ENCODE measurements around the gene SEMA3E.

The SEMA3E gene

GRCh38 chr7:83492802-83493201 lies 156.1 kb downstream of the SEMA3E start:
- DNase-seq (ENCODE audit: extremely low spot score), result no peak
- CTCF ChIA-PET, result interaction anchor here (0.7 kb wide), 1 partner anchor 8 kb away, joined by 3 read pairs; no protein-coding TSS in a partner anchor
- POLR2A ChIA-PET, result no interaction called here
- no peak for TF ChIP-seq CTCF (IDR thresholded peaks at IDR 0.05; ENCODE audit: control extremely low read depth, extremely low read depth, low read depth, missing control alignments)

DNA sequence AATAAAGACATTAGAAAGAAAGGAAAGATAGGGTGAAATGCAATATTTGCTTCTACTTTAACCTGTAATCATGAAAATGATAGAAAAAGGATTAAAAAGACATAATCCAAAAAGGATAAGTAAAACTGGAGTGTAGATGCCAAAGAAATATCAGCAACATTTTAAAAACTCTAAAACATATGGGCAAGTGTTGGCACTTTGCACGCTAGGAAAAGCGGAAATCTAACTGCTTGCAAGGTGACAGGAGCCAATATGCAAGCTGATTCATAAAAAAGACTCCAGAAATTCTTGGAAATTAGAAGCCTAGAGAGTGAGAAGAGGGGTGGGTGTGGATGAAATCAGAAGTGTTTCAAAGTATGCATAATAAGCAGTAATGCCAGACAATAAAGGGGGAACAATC lies 161.1 kb downstream of the SEMA3E start:
- CTCF ChIA-PET, result interaction anchor here (1.0 kb wide), 1 partner anchor 51 kb away, joined by 3 read pairs; no protein-coding TSS in a partner anchor
- POLR2A ChIA-PET, result no interaction called here
- no peak for DNase-seq (ENCODE audit: extremely low spot score)
- no peak for TF ChIP-seq CTCF (IDR thresholded peaks at IDR 0.05; ENCODE audit: control extremely low read depth, extremely low read depth, low read depth, missing control alignments)

DNA sequence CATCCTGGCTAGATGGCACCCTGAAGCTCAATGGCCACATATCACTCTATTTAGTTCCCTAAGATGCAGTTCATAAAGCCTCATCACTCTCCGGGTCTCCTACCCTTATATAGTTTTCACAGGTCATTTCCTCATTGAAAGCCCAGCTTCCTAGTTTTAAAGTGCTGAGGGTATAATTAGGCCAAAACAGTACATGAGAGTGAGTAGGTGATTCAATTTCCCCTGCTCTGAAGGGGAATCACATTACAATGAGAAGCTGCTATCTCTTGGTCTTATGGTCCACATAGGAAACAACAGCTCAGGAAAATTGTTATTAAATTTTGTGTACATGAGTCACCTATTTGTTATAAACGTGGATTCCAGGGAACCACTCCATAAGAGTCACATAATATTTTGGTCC lies 162.0 kb downstream of the SEMA3E start:
- TF ChIP-seq CTCF (IDR thresholded peaks at IDR 0.05; ENCODE audit: control extremely low read depth, extremely low read depth, low read depth, missing control alignments), result no peak

DNA sequence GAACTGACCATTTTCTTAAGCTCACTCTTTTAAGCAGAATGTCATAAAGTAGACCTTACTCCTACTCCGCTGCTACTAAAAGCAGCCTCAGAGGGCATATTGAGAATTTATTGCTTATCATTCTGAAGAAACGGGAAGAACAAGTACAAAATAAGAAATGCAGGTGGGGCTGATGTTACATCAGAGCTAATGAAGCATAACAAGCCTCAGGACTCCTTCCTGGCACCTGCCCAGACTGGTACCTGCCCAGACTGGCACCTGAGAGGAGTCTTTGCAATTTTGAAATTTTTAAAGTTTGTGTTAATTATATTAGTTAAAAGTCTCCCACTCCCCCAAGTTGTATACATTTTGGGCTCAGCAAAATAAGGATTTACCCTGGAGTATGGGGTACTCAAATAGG lies 162.4 kb downstream of the SEMA3E start:
- POLR2A ChIA-PET, result no interaction called here
- no peak for DNase-seq (ENCODE audit: extremely low spot score)
- TF ChIP-seq CTCF (IDR thresholded peaks at IDR 0.05; ENCODE audit: control extremely low read depth, extremely low read depth, low read depth, missing control alignments), result no peak
- CTCF ChIA-PET, result interaction anchor here (1.2 to 1.4 kb wide), 2 partner anchors 15 to 36 kb away, joined by 4 to 5 read pairs; no protein-coding TSS in a partner anchor

More for the DNA sequence above, 162.0 kb downstream of the SEMA3E start:
- CTCF ChIA-PET, result interaction anchor here (1.0 to 1.4 kb wide), 3 partner anchors 15 to 52 kb away, joined by 3 to 5 read pairs (median 4); no protein-coding TSS in a partner anchor
- POLR2A ChIA-PET, result no interaction called here
- DNase-seq (ENCODE audit: extremely low spot score), result no peak

GRCh38 chr7:83484826-83485225 lies 164.1 kb downstream of the SEMA3E start:
- DNase-seq (ENCODE audit: extremely low spot score), result no peak
- TF ChIP-seq CTCF (IDR thresholded peaks at IDR 0.05; ENCODE audit: control extremely low read depth, extremely low read depth, low read depth, missing control alignments), result no peak
- POLR2A ChIA-PET, result no interaction called here
- CTCF ChIA-PET, result interaction anchor here (1.0 to 1.2 kb wide), 2 partner anchors 8 to 12 kb away, joined by 3 to 4 read pairs; no protein-coding TSS in a partner anchor

- POLR2A ChIA-PET, result no interaction called here
- TF ChIP-seq CTCF (IDR thresholded peaks at IDR 0.05; ENCODE audit: control extremely low read depth, extremely low read depth, low read depth, missing control alignments), result no peak
- CTCF ChIA-PET, result interaction anchor here (1.0 to 1.2 kb wide), 2 partner anchors 9 to 13 kb away, joined by 3 to 4 read pairs; no protein-coding TSS in a partner anchor
- no peak for DNase-seq (ENCODE audit: extremely low spot score)
Measured at GRCh38 chr7:83484266-83484665, 164.7 kb downstream of the SEMA3E start.

All from GM10248 (cell line).